ENCODE results near the gene DLGAP4. TPM values are rescaled to one million over a fixed set of nuclear protein-coding genes. Genes with fewer than 3 reads are reported as not detected.

The DLGAP4 gene
- total and polyA plus RNA-seq, 7 donors: 53.5 to 151 (median 90.4) TPM

DNA sequence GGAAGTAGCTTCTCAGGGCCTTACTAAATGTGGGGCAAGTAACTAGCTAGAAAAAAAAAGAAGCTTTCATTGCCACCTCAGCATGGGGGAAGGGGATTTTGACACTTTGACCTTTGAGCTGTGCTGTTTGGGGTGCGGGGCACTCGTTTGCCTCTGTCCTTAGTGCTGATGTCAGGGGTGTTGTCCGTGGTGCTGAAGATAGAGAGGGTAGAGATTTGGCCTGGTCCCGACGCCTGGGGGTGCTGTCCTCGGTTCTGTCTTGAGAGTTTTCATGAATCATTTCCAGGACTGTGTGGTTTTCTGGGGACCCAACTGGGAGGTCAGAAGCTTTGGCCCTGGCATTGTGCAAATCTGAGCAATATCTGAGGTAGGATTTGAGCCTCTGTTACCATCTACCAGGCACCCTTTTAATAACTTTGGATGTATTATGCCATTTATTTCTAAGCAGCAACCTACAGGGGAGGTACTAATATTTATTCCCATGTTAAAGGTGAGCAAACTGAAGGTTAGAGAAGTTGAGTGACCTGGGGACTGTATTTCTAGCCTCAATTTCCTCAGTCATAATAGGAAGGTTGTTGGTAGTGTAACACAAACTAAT is 78.0 kb downstream of the DLGAP4 start:
- Histone ChIP-seq H3K27ac (no peak overlapping the region), H3K4me3 (no peak overlapping the region), H3K4me1 (no peaks in the 10 kb centered on the region), H3K9me3 (no peaks in the 10 kb centered on the region), H3K27me3 (ENCODE audit: insufficient read depth in 3 of 3, low read length in 2 of 3) (peaks cover 0 to 8% (median 0%) of the 10 kb centered on the region in 3 donors), H3K36me3 (ENCODE audit: insufficient read depth in 1 of 2, low read depth in 1 of 2) (no peaks in the 10 kb centered on the region)
- no peak for TF ChIP-seq CTCF (IDR thresholded peaks at IDR 0.05)
- ATAC-seq (peak in 1 of 4 donors; percentile 38), DNase-seq (no peak)
- intact Hi-C loops (cut with DNase I): no loop called here
- 0 to 2% (median 1%) methylated on average over 6 of the region's 6 CpGs for WGBS, 3 donors

- no peaks in the 10 kb centered on the region for H3K9me3 ChIP-seq
- 42 to 63% (median 49%) methylated on average over 2 to 3 of the region's 3 CpGs for WGBS, 3 donors
- no peak overlapping the region for H3K4me3 ChIP-seq
- no peak for DNase-seq
- intact Hi-C loops (cut with DNase I): no loop called here
- ATAC-seq: no peak
- no peak overlapping the region for H3K27ac ChIP-seq
- no peaks in the 10 kb centered on the region for H3K4me1 ChIP-seq
- H3K36me3 ChIP-seq (ENCODE audit: insufficient read depth in 1 of 2, low read depth in 1 of 2): no peaks in the 10 kb centered on the region
- no peak for TF ChIP-seq CTCF (IDR thresholded peaks at IDR 0.05)
- peaks cover 0 to 10% (median 0%) of the 10 kb centered on the region in 3 donors for H3K27me3 ChIP-seq (ENCODE audit: insufficient read depth in 3 of 3, low read length in 2 of 3)
Measured at GRCh38 chr20:36385503-36385902, 79.4 kb downstream of the DLGAP4 start.

DNA sequence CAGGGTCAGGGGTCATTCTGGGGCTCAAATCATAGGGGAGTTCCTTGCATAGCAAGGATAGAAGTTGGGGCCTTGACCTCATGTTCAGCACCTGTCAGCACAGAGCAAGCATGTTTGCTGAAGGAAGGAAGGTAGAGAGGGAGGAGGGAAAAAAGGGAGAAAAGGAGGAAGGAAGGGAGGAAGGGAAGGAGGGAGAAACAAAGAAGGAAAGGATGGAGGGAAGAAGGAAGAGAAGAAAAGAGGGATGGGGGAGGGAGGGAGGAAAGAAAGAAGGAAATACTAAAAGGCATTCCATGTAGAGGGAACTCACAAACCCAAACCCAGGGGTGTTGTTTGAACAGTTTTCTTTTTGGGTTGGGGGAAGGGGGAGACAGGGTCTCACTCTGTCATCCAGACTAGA is 80.1 kb downstream of the DLGAP4 start:
- H3K9me3 ChIP-seq: no peaks in the 10 kb centered on the region
- no peak for DNase-seq
- H3K4me1 ChIP-seq: no peaks in the 10 kb centered on the region
- H3K27ac ChIP-seq: no peak overlapping the region
- ATAC-seq: no peak
- intact Hi-C loops (cut with DNase I): no loop called here
- H3K4me3 ChIP-seq: no peak overlapping the region
- H3K36me3 ChIP-seq (ENCODE audit: insufficient read depth in 1 of 2, low read depth in 1 of 2): no peaks in the 10 kb centered on the region
- no peak for TF ChIP-seq CTCF (IDR thresholded peaks at IDR 0.05)
- H3K27me3 ChIP-seq (ENCODE audit: insufficient read depth in 3 of 3, low read length in 2 of 3): peaks cover 0 to 10% (median 0%) of the 10 kb centered on the region in 3 donors

DNA sequence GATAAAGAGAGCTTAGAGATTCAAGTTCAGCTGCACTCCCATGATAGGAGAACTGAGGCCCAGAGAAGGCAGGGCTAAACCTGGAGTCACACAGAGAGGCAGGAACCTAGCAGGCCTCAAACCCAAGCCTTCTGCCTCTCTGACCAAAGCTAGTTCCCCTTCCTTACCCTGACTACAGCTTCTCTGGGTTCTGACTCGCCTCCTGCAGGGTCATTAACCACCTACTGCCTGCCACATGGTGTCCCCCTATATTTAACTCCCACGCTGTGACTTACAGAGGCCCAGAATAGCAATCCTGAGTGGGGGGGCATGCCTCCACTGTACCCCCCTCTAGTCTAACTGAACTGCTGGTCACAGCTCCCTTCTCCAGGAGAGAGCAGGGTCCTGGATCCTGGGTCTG is 84.1 kb downstream of the DLGAP4 start:
- TF ChIP-seq CTCF (IDR thresholded peaks at IDR 0.05): no peak
- Histone ChIP-seq H3K27ac (no peak overlapping the region), H3K4me3 (no peak overlapping the region), H3K9me3 (no peaks in the 10 kb centered on the region), H3K36me3 (ENCODE audit: insufficient read depth in 1 of 2, low read depth in 1 of 2) (no peaks in the 10 kb centered on the region), H3K4me1 (no peaks in the 10 kb centered on the region), H3K27me3 (ENCODE audit: insufficient read depth in 3 of 3, low read length in 2 of 3) (peaks cover 0 to 16% (median 2%) of the 10 kb centered on the region in 3 donors)
- WGBS, 3 donors: 62 to 78% (median 68%) methylated on average over 2 of the region's 2 CpGs
- intact Hi-C loops (cut with DNase I): no loop called here
- DNase-seq (no peak), ATAC-seq (no peak)

All from psoas muscle (tissue), 8 donors.